ENCODE measurements around the gene ACBD3. TPM values are rescaled to one million over a fixed set of nuclear protein-coding genes. Genes with fewer than 3 reads are reported as not detected.

The ACBD3 gene
- total RNA-seq, 1 experiment from 2014 or later, result 93.9 TPM

GRCh38 chr1:226121587-226122400 lies 64.7 kb downstream of the ACBD3 start:
- Mint-ChIP-seq H3K36me3 (ENCODE audit: insufficient read depth, unreplicated experiment) (peaks cover 5% of the 10 kb centered on the region), H3K4me1 (ENCODE audit: insufficient read depth, unreplicated experiment) (peaks cover 29% of the 10 kb centered on the region), H3K27ac (ENCODE audit: low read depth, unreplicated experiment) (no peak overlapping the region), H3K27me3 (ENCODE audit: insufficient read depth, unreplicated experiment) (no peaks in the 10 kb centered on the region), H3K9me3 (ENCODE audit: unreplicated experiment) (no peaks in the 10 kb centered on the region), H3K4me3 (ENCODE audit: unreplicated experiment) (peak overlapping the region; percentile 65)
- ChIA-PET POLR2A (interaction anchor here (1.5 to 5.4 kb wide), 9 partner anchors 11 to 122 kb away, joined by 3 to 68 read pairs (median 45); partner anchors contain the start of gene H3-3A), CTCF (interaction anchor here (0.7 to 6.3 kb wide), 18 partner anchors 11 to 667 kb away, joined by 3 to 153 read pairs (median 9); partner anchors contain the start of gene H3-3A)
- intact Hi-C loops (cut with micrococcal nuclease), result loop anchor here (1.0 to 5.0 kb wide), 6 partner anchors 12 to 646 kb away; partner anchors contain the start of gene SDE2
- peak; percentile 99 for TF ChIP-seq CTCF (IDR thresholded peaks at IDR 0.05; ENCODE audit: unreplicated experiment)
- DNase-seq (ENCODE audit: unreplicated experiment), result peak; percentile 72
- no TSS peak for BruUV-seq (replicated peaks)

GRCh38 chr1:226121049-226121586 lies 65.4 kb downstream of the ACBD3 start:
- H3K9me3 Mint-ChIP-seq (ENCODE audit: unreplicated experiment), result no peaks in the 10 kb centered on the region
- ChIA-PET POLR2A (interaction anchor here (0.7 to 5.4 kb wide), 9 partner anchors 10 to 287 kb away, joined by 3 to 54 read pairs (median 4); partner anchors contain the start of genes H3-3A and PARP1), CTCF (interaction anchor here (0.6 to 6.3 kb wide), 28 partner anchors 11 to 1208 kb away, joined by 3 to 131 read pairs (median 5); partner anchors contain the start of genes H3-3A and LIN9)
- DNase-seq (ENCODE audit: unreplicated experiment), result no peak
- BruUV-seq (replicated peaks), result no TSS peak
- peaks cover 5% of the 10 kb centered on the region for H3K36me3 Mint-ChIP-seq (ENCODE audit: insufficient read depth, unreplicated experiment)
- peaks cover 29% of the 10 kb centered on the region for H3K4me1 Mint-ChIP-seq (ENCODE audit: insufficient read depth, unreplicated experiment)
- intact Hi-C loops (cut with micrococcal nuclease), result loop anchor here (1.0 to 5.0 kb wide), 6 partner anchors 12 to 646 kb away; partner anchors contain the start of gene SDE2
- H3K27ac Mint-ChIP-seq (ENCODE audit: low read depth, unreplicated experiment), result no peak overlapping the region
- no peak for TF ChIP-seq CTCF (IDR thresholded peaks at IDR 0.05; ENCODE audit: unreplicated experiment)
- peak overlapping the region; percentile 65 for H3K4me3 Mint-ChIP-seq (ENCODE audit: unreplicated experiment)
- H3K27me3 Mint-ChIP-seq (ENCODE audit: insufficient read depth, unreplicated experiment), result no peaks in the 10 kb centered on the region

GRCh38 chr1:226120398-226120797 lies 66.1 kb downstream of the ACBD3 start:
- no peaks in the 10 kb centered on the region for H3K9me3 Mint-ChIP-seq (ENCODE audit: unreplicated experiment)
- H3K27me3 Mint-ChIP-seq (ENCODE audit: insufficient read depth, unreplicated experiment), result no peaks in the 10 kb centered on the region
- peaks cover 5% of the 10 kb centered on the region for H3K36me3 Mint-ChIP-seq (ENCODE audit: insufficient read depth, unreplicated experiment)
- TF ChIP-seq CTCF (IDR thresholded peaks at IDR 0.05; ENCODE audit: unreplicated experiment), result no peak
- ChIA-PET POLR2A (interaction anchor here (0.7 to 5.4 kb wide), 9 partner anchors 9 to 288 kb away, joined by 3 to 54 read pairs (median 4); partner anchors contain the start of genes H3-3A and PARP1), CTCF (interaction anchor here (0.6 to 6.3 kb wide), 27 partner anchors 10 to 1208 kb away, joined by 3 to 131 read pairs (median 5); partner anchors contain the start of genes H3-3A and LIN9)
- H3K27ac Mint-ChIP-seq (ENCODE audit: low read depth, unreplicated experiment), result no peak overlapping the region
- H3K4me3 Mint-ChIP-seq (ENCODE audit: unreplicated experiment), result peak overlapping the region; percentile 65
- intact Hi-C loops (cut with micrococcal nuclease), result loop anchor here (5.0 kb wide), 3 partner anchors 38 to 143 kb away; partner anchors contain the start of gene SDE2
- BruUV-seq (replicated peaks), result no TSS peak
- H3K4me1 Mint-ChIP-seq (ENCODE audit: insufficient read depth, unreplicated experiment), result peaks cover 28% of the 10 kb centered on the region
- no peak for DNase-seq (ENCODE audit: unreplicated experiment)

GRCh38 chr1:226119169-226119568 lies 67.4 kb downstream of the ACBD3 start:
- no peak overlapping the region for H3K27ac Mint-ChIP-seq (ENCODE audit: low read depth, unreplicated experiment)
- DNase-seq (ENCODE audit: unreplicated experiment), result no peak
- intact Hi-C loops (cut with micrococcal nuclease), result no loop called here
- ChIA-PET CTCF (interaction anchor here (0.6 to 6.3 kb wide), 16 partner anchors 9 to 645 kb away, joined by 3 to 131 read pairs (median 3); no protein-coding TSS in a partner anchor), POLR2A (interaction anchor here (1.0 to 5.4 kb wide), 4 partner anchors 9 to 56 kb away, joined by 5 to 54 read pairs (median 18); partner anchors contain the start of gene H3-3A)
- BruUV-seq (replicated peaks), result no TSS peak
- peaks cover 16% of the 10 kb centered on the region for H3K4me1 Mint-ChIP-seq (ENCODE audit: insufficient read depth, unreplicated experiment)
- peaks cover 5% of the 10 kb centered on the region for H3K36me3 Mint-ChIP-seq (ENCODE audit: insufficient read depth, unreplicated experiment)
- TF ChIP-seq CTCF (IDR thresholded peaks at IDR 0.05; ENCODE audit: unreplicated experiment), result no peak
- H3K27me3 Mint-ChIP-seq (ENCODE audit: insufficient read depth, unreplicated experiment), result no peaks in the 10 kb centered on the region
- no peak overlapping the region for H3K4me3 Mint-ChIP-seq (ENCODE audit: unreplicated experiment)
- H3K9me3 Mint-ChIP-seq (ENCODE audit: unreplicated experiment), result no peaks in the 10 kb centered on the region
